H1 (cell line): ENCODE measurements around the gene NR2E3. TPM values are rescaled to one million over a fixed set of nuclear protein-coding genes. Genes with fewer than 3 reads are reported as not detected.

ENCODE experiments used
- CTCF ChIA-PET: fragments of 300-600 bp; sonication (Branson Sonifier 250); formaldehyde crosslinking; loops from one replicate; lab custom pipeline; 2021; ENCODE audit not compliant: partially characterized antibody; lab: Charles Lee
- POLR2A ChIA-PET: fragments of 300-600 bp; sonication (Branson Sonifier 250); formaldehyde crosslinking; loops from one replicate; lab custom pipeline; 2021; ENCODE audit warnings: inconsistent platforms; ENCODE audit not compliant: partially characterized antibody; lab: Charles Lee
- DNase-seq, 2 experiments: peaks; one replicate each; pipeline versions ENCODE4 v3.0.0 to v3.0.0-alpha.2; 2010 to 2022; ENCODE audit warnings: low spot score in 2 of 2, low read depth in 1 of 2, mixed read lengths in 1 of 2
- FAIRE-seq: peaks from 2 replicates; lab custom pipeline; 2011; peaks lifted over from hg19 to GRCh38; lab: Jason Lieb, UNC
- H2AFZ ChIP-seq: 2 replicates; pipeline ENCODE4 v1.8.1; 2012; ENCODE audit warnings: low read length, inconsistent platforms
- H2AK5ac ChIP-seq: 2 replicates; pipeline ENCODE4 v1.6.1; 2013; ENCODE audit warnings: low read depth, low read length
- H2BK120ac ChIP-seq: replicated peaks from 2 replicates; pipeline ENCODE3; 2013; ENCODE audit warnings: low read depth, low read length, inconsistent platforms
- H2BK12ac ChIP-seq: 2 replicates; pipeline ENCODE4 v1.6.1; 2013; ENCODE audit warnings: low read depth, low read length
- H2BK15ac ChIP-seq: 2 replicates; pipeline ENCODE4 v1.6.1; 2013; ENCODE audit warnings: low read length
- H2BK20ac ChIP-seq: 2 replicates; pipeline ENCODE4 v1.6.1; 2013; ENCODE audit warnings: low read length
- H2BK5ac ChIP-seq: 2 replicates; pipeline ENCODE4 v1.6.1; 2013; ENCODE audit warnings: low read depth, low read length
- H3K14ac ChIP-seq: 2 replicates; pipeline ENCODE4 v1.6.1; 2013; ENCODE audit warnings: inconsistent platforms; ENCODE audit not compliant: insufficient read length
- H3K18ac ChIP-seq: 2 replicates; pipeline ENCODE4 v1.6.1; 2013; ENCODE audit warnings: low read length; ENCODE audit errors: extremely low read depth
- H3K23ac ChIP-seq: 2 replicates; pipeline ENCODE4 v1.6.1; 2013; ENCODE audit warnings: inconsistent platforms; ENCODE audit not compliant: insufficient read length
- H3K23me2 ChIP-seq: 2 replicates; pipeline ENCODE4 v1.6.1; 2013; ENCODE audit warnings: low read depth, low read length
- H3K27ac ChIP-seq: 2 replicates; pipeline ENCODE4 v1.6.1; 2011; ENCODE audit warnings: low read depth, low read length, inconsistent platforms
- H3K27me3 ChIP-seq, 4 experiments: replicated peaks in 1 of 4; 1 replicate in 1 of 4; 2 replicates in 3 of 4; pipeline versions ENCODE4 v1.6.1 to v1.8.1; 2011 to 2013; ENCODE audit warnings: low read length in 3 of 4, mild to moderate bottlenecking in 3 of 4, inconsistent platforms in 2 of 4, mixed read lengths in 2 of 4, moderate library complexity in 1 of 4; ENCODE audit not compliant: control insufficient read depth in 3 of 4, insufficient read depth in 3 of 4; ENCODE audit errors: extremely low read depth in 1 of 4
- H3K36me3 ChIP-seq, 4 experiments: 2 replicates each; pipeline versions ENCODE4 v1.6.1 to v1.8.1; 2011 to 2013; ENCODE audit warnings: mild to moderate bottlenecking in 4 of 4, low read length in 3 of 4, moderate library complexity in 2 of 4, control low read depth in 1 of 4, inconsistent platforms in 1 of 4; ENCODE audit not compliant: insufficient read depth in 4 of 4, control insufficient read depth in 2 of 4
- H3K4ac ChIP-seq: replicated peaks from 2 replicates; pipeline ENCODE3; 2013; ENCODE audit warnings: low read length, low read depth, mixed read lengths, inconsistent platforms; ENCODE audit not compliant: insufficient read length
- H3K4me1 ChIP-seq, 4 experiments: replicated peaks in 1 of 4; 1 replicate in 1 of 4; 2 replicates in 3 of 4; pipeline versions ENCODE4 v1.6.1 to v1.8.1; 2011 to 2013; ENCODE audit warnings: low read length in 3 of 4, inconsistent platforms in 2 of 4, mixed read lengths in 1 of 4; ENCODE audit not compliant: insufficient read depth in 4 of 4, control insufficient read depth in 3 of 4
- H3K4me2 ChIP-seq, 2 experiments: 2 replicates each; pipeline versions ENCODE4 v1.6.1 to v1.8.1; 2011 to 2013; ENCODE audit warnings: low read depth in 2 of 2, low read length in 2 of 2, control low read depth in 1 of 2, inconsistent platforms in 1 of 2, mild to moderate bottlenecking in 1 of 2; ENCODE audit not compliant: insufficient read depth in 1 of 2
- H3K4me3 ChIP-seq, 4 experiments: fragments of 200-600, 300-600 bp in 1 of 4; sonication (generic), shearing (Covaris generic), sonication (Bioruptor Twin) in 1 of 4; 2 replicates each; pipeline versions ENCODE4 v1.5.1 to v1.8.1; 2011 to 2016; ENCODE audit warnings: low read length in 4 of 4, low read depth in 3 of 4, control low read depth in 2 of 4, inconsistent platforms in 2 of 4, mild to moderate bottlenecking in 2 of 4, mixed read lengths in 1 of 4, moderate library complexity in 1 of 4; ENCODE audit not compliant: insufficient read depth in 2 of 4; ENCODE audit errors: extremely low read depth in 1 of 4
- H3K56ac ChIP-seq: replicated peaks from 2 replicates; pipeline ENCODE3; 2013; ENCODE audit warnings: low read depth, mild to moderate bottlenecking, mixed read lengths, low read length, inconsistent platforms; ENCODE audit not compliant: insufficient read length
- H3K79me1 ChIP-seq: 2 replicates; pipeline ENCODE4 v1.6.1; 2013; ENCODE audit warnings: low read depth, low read length, control low read depth
- H3K79me2 ChIP-seq, 2 experiments: 2 replicates each; pipeline versions ENCODE4 v1.6.1 to v1.8.1; 2012 to 2013; ENCODE audit warnings: low read length in 2 of 2, mild to moderate bottlenecking in 2 of 2, inconsistent platforms in 1 of 2; ENCODE audit not compliant: insufficient read depth in 2 of 2, control insufficient read depth in 1 of 2
- H3K9ac ChIP-seq, 4 experiments: replicated peaks in 1 of 4; 1 replicate in 1 of 4; 2 replicates in 3 of 4; pipeline versions ENCODE4 v1.6.1 to v1.8.1; 2011 to 2013; ENCODE audit warnings: low read depth in 3 of 4, low read length in 3 of 4, control low read depth in 2 of 4, mild to moderate bottlenecking in 2 of 4, moderate library complexity in 2 of 4, inconsistent platforms in 1 of 4; ENCODE audit errors: extremely low read depth in 1 of 4
- H3K9me3 ChIP-seq, 2 experiments: 2 replicates each; pipeline versions ENCODE4 v1.6.1 to v1.8.1; 2012 to 2013; ENCODE audit warnings: mild to moderate bottlenecking in 2 of 2, moderate library complexity in 2 of 2, control low read depth in 1 of 2, inconsistent platforms in 1 of 2, low read depth in 1 of 2, low read length in 1 of 2, mixed read lengths in 1 of 2; ENCODE audit not compliant: insufficient read depth in 2 of 2
- H4K20me1 ChIP-seq, 2 experiments: replicated peaks in 1 of 2; 2 replicates each; pipeline versions ENCODE3 to v1.8.1; 2011 to 2013; ENCODE audit warnings: inconsistent platforms in 2 of 2, low read length in 2 of 2, mild to moderate bottlenecking in 1 of 2; ENCODE audit not compliant: insufficient read depth in 2 of 2, control insufficient read depth in 1 of 2
- H4K5ac ChIP-seq: 2 replicates; pipeline ENCODE4 v1.6.1; 2013; ENCODE audit warnings: low read length, low read depth, mixed read lengths, inconsistent platforms; ENCODE audit not compliant: insufficient read length
- H4K8ac ChIP-seq: 2 replicates; pipeline ENCODE4 v1.8.0; 2013; ENCODE audit warnings: mild to moderate bottlenecking, moderate library complexity, low read length, inconsistent platforms; ENCODE audit not compliant: insufficient read depth; ENCODE audit errors: extremely low read depth
- H4K91ac ChIP-seq: replicated peaks from 2 replicates; pipeline ENCODE3; 2013; ENCODE audit warnings: low read length, mixed read lengths, inconsistent platforms; ENCODE audit not compliant: insufficient read length
- RBBP5 ChIP-seq: IDR thresholded peaks from 2 replicates; pipeline ENCODE4 v1.7.1; 2012; ENCODE audit warnings: low read depth, mild to moderate bottlenecking, inconsistent platforms, low read length, moderate library complexity, borderline replicate concordance
- WGBS, 2 experiments: shearing (Covaris generic) in 1 of 2; methylation state at CpG; one replicate each; pipeline versions ENCODE4 v1.1.6 to v1.1.7; 2013 to 2015; ENCODE audit warnings: low lambda C conversion rate in 2 of 2, mixed read lengths in 2 of 2, inconsistent platforms in 1 of 2, low coverage in 1 of 2, missing lambda C conversion rate in 1 of 2; ENCODE audit not compliant: insufficient replicate concordance in 2 of 2, insufficient coverage in 1 of 2, insufficient read length in 1 of 2; ENCODE audit errors: extremely low coverage in 1 of 2, missing lambda C conversion rate in 1 of 2; 5-methylcytosine and 5-hydroxymethylcytosine counted together
- polyA plus RNA-seq, 7 experiments: library from polyadenylated mRNA; depleted of rRNA in 3 of 7; stranded (reverse) in 5 of 7; unstranded in 2 of 7; fragments of >200 nt in 5 of 7; fragments of 200-250 nt in 2 of 7; gene quantifications; 1 replicate in 5 of 7; 2 replicates in 1 of 7; 4 replicates in 1 of 7; pipeline versions ENCODE4 v1.2.1 to v1.2.3, GENCODE V29; 2011 to 2013; ENCODE audit warnings: missing spikeins in 2 of 7, mixed read lengths in 2 of 7
- total RNA-seq: library from RNA; stranded (reverse); fragmentation: NEBNext Ultra II Directional; extraction: Animal tissue kit (Norgen Biotek cat#: 25700); gene quantifications from 2 replicates; pipeline ENCODE4 v1.2.1, GENCODE V29; 2021

Gene NR2E3
- total and polyA plus RNA-seq, 2 of the 8 experiments (the other 6 are each of a cell fraction or from before 2014, with no cell fraction given), result 0.56 to 0.80 TPM

- ChIA-PET POLR2A (interaction anchor here (1.0 kb wide), 1 partner anchor 416 kb away, joined by 4 read pairs; no protein-coding TSS in a partner anchor), CTCF (interaction anchor here (0.6 to 5.6 kb wide), 78 partner anchors 8 to 1036 kb away, joined by 3 to 67 read pairs (median 4); partner anchors contain the start of gene NR2E3)
- Histone ChIP-seq H3K23me2 (peaks cover 1% of the 10 kb centered on the region; the same call in 1 of the 2 replicates), H2BK120ac (no peak overlapping the region), H4K91ac (no peak overlapping the region), H3K4ac (no peak overlapping the region), H4K20me1 (no peaks in the 10 kb centered on the region), H3K9ac (no peak overlapping the region), H3K18ac (no peak overlapping the region), H3K14ac (no peak overlapping the region), H3K79me2 (no peaks in the 10 kb centered on the region), H4K5ac (no peak overlapping the region), H3K23ac (no peak overlapping the region), H3K36me3 (no peaks in the 10 kb centered on the region), H4K8ac (no peak overlapping the region; the same call in 1 of the 2 replicates), H2BK5ac (no peak overlapping the region), H3K4me1 (peaks cover 7 to 12% (median 10%) of the 10 kb centered on the region in 4 experiments), H2AK5ac (no peak overlapping the region), H2BK12ac (no peak overlapping the region), H2BK20ac (no peak overlapping the region), H3K56ac (no peak overlapping the region), H2AFZ (peak overlapping the region; percentile 62; the same call in 1 of the 2 replicates), H3K4me2 (no peak overlapping the region), H3K27ac (no peak overlapping the region), H3K79me1 (no peaks in the 10 kb centered on the region), H3K4me3 (no peak overlapping the region), H3K9me3 (no peaks in the 10 kb centered on the region), H3K27me3 (no peaks in the 10 kb centered on the region), H2BK15ac (0 out of 2 replicates have a peak overlapping the region, but pooled peaks have one; percentile 12)
- 94% methylated on average over 24 of the region's 24 CpGs; no CpG with 5 or more reads in 1 of the 2 experiments for WGBS, 2 experiments
- no peak for DNase-seq
- no peak for FAIRE-seq
- no peak for TF ChIP-seq RBBP5
These were observed 8.3 kb upstream of the NR2E3 start for GRCh38 chr15:71801935-71802655.
